GM18517 (cell line): ENCODE results near the gene PRKCZ.
"Not testable (repeated sequence)": the region's sequence is repeated elsewhere in the genome, so short reads cannot be mapped to it uniquely, and the experiment has no call there.

Experiments used
- ATAC-seq: cut with Tn5 transposase; IDR thresholded peaks from one replicate; pipeline ENCODE4 v1.9.1; 2021; ENCODE audit warnings: mild to moderate bottlenecking, moderate library complexity; ENCODE audit not compliant: unreplicated experiment

PRKCZ gene

GRCh38 chr1:2147869-2148268 lies 97.7 kb downstream of the PRKCZ start:
- ATAC-seq, result not testable (repeated sequence)

- no peak for ATAC-seq
Measured at GRCh38 chr1:2148691-2149090, 98.5 kb downstream of the PRKCZ start.

- ATAC-seq, result no peak
Measured at GRCh38 chr1:2150801-2151200, 100.6 kb downstream of the PRKCZ start.

- ATAC-seq, result no peak
Measured at GRCh38 chr1:2151252-2151651, 101.0 kb downstream of the PRKCZ start.

- no peak for ATAC-seq
Measured at GRCh38 chr1:2151911-2152310, 101.7 kb downstream of the PRKCZ start.

GRCh38 chr1:2152954-2153353 lies 102.7 kb downstream of the PRKCZ start:
- no peak for ATAC-seq

GRCh38 chr1:2154022-2154421 lies 103.8 kb downstream of the PRKCZ start:
- ATAC-seq, result no peak

- ATAC-seq, result no peak
Measured at GRCh38 chr1:2155147-2155598, 105.0 kb downstream of the PRKCZ start.

- ATAC-seq, result no peak
Measured at GRCh38 chr1:2155788-2156187, 105.6 kb downstream of the PRKCZ start.

GRCh38 chr1:2156866-2157265 lies 106.7 kb downstream of the PRKCZ start:
- ATAC-seq, result no peak

- ATAC-seq, result no peak
Measured at GRCh38 chr1:2157856-2158255, 107.6 kb downstream of the PRKCZ start.

GRCh38 chr1:2158272-2158671 lies 108.1 kb downstream of the PRKCZ start:
- ATAC-seq, result no peak

GRCh38 chr1:2159124-2159523 lies 108.9 kb downstream of the PRKCZ start:
- ATAC-seq, result no peak

GRCh38 chr1:2160451-2161300 lies 110.5 kb downstream of the PRKCZ start:
- ATAC-seq, result no peak

- no peak for ATAC-seq
Measured at GRCh38 chr1:2163205-2163604, 113.0 kb downstream of the PRKCZ start.

- no peak for ATAC-seq
Measured at GRCh38 chr1:2165646-2166045, 115.4 kb downstream of the PRKCZ start.

- ATAC-seq, result no peak
Measured at GRCh38 chr1:2166254-2166653, 116.0 kb downstream of the PRKCZ start.

GRCh38 chr1:2166695-2167094 lies 116.5 kb downstream of the PRKCZ start:
- no peak for ATAC-seq

- ATAC-seq, result no peak
Measured at GRCh38 chr1:2168090-2168489, 117.9 kb downstream of the PRKCZ start.

- ATAC-seq, result no peak
Measured at GRCh38 chr1:2168535-2168934, 118.3 kb downstream of the PRKCZ start.

- no peak for ATAC-seq
Measured at GRCh38 chr1:2169200-2169836, 119.1 kb downstream of the PRKCZ start.

- ATAC-seq, result no peak
Measured at GRCh38 chr1:2170211-2170610, 120.0 kb downstream of the PRKCZ start.
